B cell (primary cell): ENCODE data around the gene ALDH9A1. TPM values are rescaled to one million over a fixed set of nuclear protein-coding genes. Genes with fewer than 3 reads are reported as not detected.

Experiments used
- ATAC-seq: fragments of 200-7000 bp; cut with Tn5 transposase; one replicate; pipeline ENCODE4 v1.10.0; 2021; ENCODE audit warnings: low read depth, mild to moderate bottlenecking, moderate number of reproducible peaks, moderate library complexity
- CTCF ChIA-PET: fragments of 350-600 bp; sonication (Branson Sonifier 250); formaldehyde crosslinking; loops from one replicate; lab custom pipeline; 2021; ENCODE audit warnings: antibody characterized with exemption, inconsistent platforms; lab: Charles Lee
- POLR2A ChIA-PET: fragments of 350-600 bp; sonication (Branson Sonifier 250); formaldehyde crosslinking; loops from one replicate; lab custom pipeline; 2021; ENCODE audit warnings: antibody characterized with exemption; lab: Charles Lee
- DNase-seq: peaks from one replicate; pipeline ENCODE4 v3.0.0; 2013
- H2AFZ ChIP-seq: 2 replicates; pipeline ENCODE4 v1.6.1; 2012; ENCODE audit warnings: mild to moderate bottlenecking, low read depth, low read length; ENCODE audit not compliant: insufficient read depth, poor library complexity, severe bottlenecking
- H3K27ac ChIP-seq, 2 donors: 1 replicate in 1 of 2; 2 replicates in 1 of 2; pipeline ENCODE4 v1.5.1; 2012 to 2013; ENCODE audit warnings: low read length in 2 of 2, mild to moderate bottlenecking in 2 of 2, moderate library complexity in 1 of 2
- H3K27me3 ChIP-seq, 4 experiments: fragments of 200-600 bp in 1 of 4; sonication (generic) in 1 of 4; replicated peaks in 1 of 4; 1 replicate in 2 of 4; 2 replicates in 2 of 4; pipeline versions ENCODE4 v1.6.1 to v1.7.0; 2013 to 2016; ENCODE audit warnings: low read length in 3 of 4, mild to moderate bottlenecking in 2 of 4, mixed read lengths in 1 of 4, moderate library complexity in 1 of 4; ENCODE audit not compliant: insufficient read depth in 4 of 4, control insufficient read depth in 3 of 4; ENCODE audit errors: control extremely low read depth in 1 of 4
- H3K36me3 ChIP-seq, 2 experiments: replicated peaks in 1 of 2; 1 replicate in 1 of 2; 2 replicates in 1 of 2; pipeline versions ENCODE4 v1.6.1 to v1.7.1; 2013; ENCODE audit warnings: low read length in 1 of 2; ENCODE audit not compliant: insufficient read depth in 2 of 2, control insufficient read depth in 1 of 2; ENCODE audit errors: control extremely low read depth in 1 of 2, extremely low read depth in 1 of 2
- H3K4me1 ChIP-seq, 2 donors: fragments of 200-600 bp in 1 of 2; sonication (generic) in 1 of 2; 1 replicate in 1 of 2; 2 replicates in 1 of 2; pipeline versions ENCODE4 v1.5.1 to v1.6.1; 2013 to 2017; ENCODE audit warnings: low read length in 2 of 2; ENCODE audit not compliant: control insufficient read depth in 2 of 2, insufficient read depth in 2 of 2
- H3K4me2 ChIP-seq: replicated peaks from 2 replicates; pipeline ENCODE3; 2012; ENCODE audit warnings: mild to moderate bottlenecking, low read depth, low read length; ENCODE audit not compliant: poor library complexity, severe bottlenecking
- H3K4me3 ChIP-seq, 5 experiments: fragments of 200-600 bp in 1 of 5; sonication (generic) in 1 of 5; 1 replicate in 3 of 5; 2 replicates in 2 of 5; pipeline versions ENCODE4 v1.5.1 to v1.7.0; 2011 to 2016; ENCODE audit warnings: low read length in 4 of 5, mild to moderate bottlenecking in 4 of 5, low read depth in 2 of 5, control low read depth in 1 of 5, moderate library complexity in 1 of 5; ENCODE audit not compliant: insufficient read depth in 1 of 5; ENCODE audit errors: control extremely low read depth in 1 of 5, extremely low read depth in 1 of 5
- H3K79me2 ChIP-seq: fragments of 200-600 bp; sonication (generic); one replicate; pipeline ENCODE4 v1.6.0; 2016; ENCODE audit warnings: low read length; ENCODE audit not compliant: control insufficient read depth, insufficient read depth
- H3K9ac ChIP-seq: fragments of 200-600 bp; sonication (generic); 2 replicates; pipeline ENCODE4 v1.6.1; 2017; ENCODE audit warnings: mild to moderate bottlenecking, low read length, moderate library complexity
- H3K9me3 ChIP-seq, 3 donors: one replicate each; pipeline versions ENCODE4 v1.6.1 to v1.7.1; 2013; ENCODE audit warnings: low read length in 2 of 3; ENCODE audit not compliant: control insufficient read depth in 2 of 3, insufficient read depth in 1 of 3; ENCODE audit errors: control extremely low read depth in 1 of 3
- H4K20me1 ChIP-seq: 2 replicates; pipeline ENCODE4 v1.6.0; 2012; ENCODE audit warnings: mild to moderate bottlenecking, low read length; ENCODE audit not compliant: insufficient read depth, control insufficient read depth, poor library complexity, severe bottlenecking
- H3K27ac Mint-ChIP-seq: one replicate; pipeline ENCODE4 v1.8.0; 2021; ENCODE audit warnings: mixed read lengths
- H3K27me3 Mint-ChIP-seq: one replicate; pipeline ENCODE4 v1.8.0; 2021; ENCODE audit warnings: mixed read lengths
- H3K4me1 Mint-ChIP-seq: one replicate; pipeline ENCODE4 v1.8.0; 2021; ENCODE audit warnings: mixed read lengths
- H3K4me3 Mint-ChIP-seq: one replicate; pipeline ENCODE4 v1.8.0; 2021; ENCODE audit warnings: mixed read lengths
- H3K9me3 Mint-ChIP-seq: one replicate; pipeline ENCODE4 v1.8.0; 2022; ENCODE audit warnings: mixed read lengths; ENCODE audit not compliant: insufficient read depth
- EZH2 ChIP-seq: IDR thresholded peaks from 2 replicates; pipeline ENCODE4 v1.6.1; 2012; ENCODE audit warnings: borderline replicate concordance, low read depth, mild to moderate bottlenecking, moderate library complexity, low read length; ENCODE audit not compliant: insufficient read depth, poor library complexity, severe bottlenecking
- WGBS: methylation state at CpG from one replicate; pipeline ENCODE4 v1.1.5; 2013; ENCODE audit warnings: missing lambda C conversion rate; ENCODE audit not compliant: insufficient coverage; 5-methylcytosine and 5-hydroxymethylcytosine counted together
- intact Hi-C: fragments of 100-400 bp; cut with micrococcal nuclease; formaldehyde crosslinking; loops from one replicate; pipeline ENCODE4 v1.10.0; 2022
- polyA plus RNA-seq: library from polyadenylated mRNA; depleted of rRNA; stranded (reverse); fragments of >200 nt; gene quantifications from 2 replicates; pipeline ENCODE4 v1.2.3, GENCODE V29; 2012
- total RNA-seq, 2 donors: library from RNA; stranded (reverse); fragments of 120-200 nt in 1 of 2; gene quantifications; 1 replicate in 1 of 2; 2 replicates in 1 of 2; pipeline versions ENCODE4 v1.2.3 to v1.2.4, GENCODE V29; 2013 to 2022
- TF ChIP-seq, protein P1 (sequence below): fragments of 200-600 bp; IDR thresholded peaks from one replicate; pipeline ENCODE4 v1.8.0; 2022; ENCODE audit warnings: antibody characterized with exemption, mild to moderate bottlenecking

Gene ALDH9A1
- total and polyA plus RNA-seq, 2 donors (not counting 1 experiment from before 2014, with no cell fraction given) = 23.5 to 37.5 TPM

DNA sequence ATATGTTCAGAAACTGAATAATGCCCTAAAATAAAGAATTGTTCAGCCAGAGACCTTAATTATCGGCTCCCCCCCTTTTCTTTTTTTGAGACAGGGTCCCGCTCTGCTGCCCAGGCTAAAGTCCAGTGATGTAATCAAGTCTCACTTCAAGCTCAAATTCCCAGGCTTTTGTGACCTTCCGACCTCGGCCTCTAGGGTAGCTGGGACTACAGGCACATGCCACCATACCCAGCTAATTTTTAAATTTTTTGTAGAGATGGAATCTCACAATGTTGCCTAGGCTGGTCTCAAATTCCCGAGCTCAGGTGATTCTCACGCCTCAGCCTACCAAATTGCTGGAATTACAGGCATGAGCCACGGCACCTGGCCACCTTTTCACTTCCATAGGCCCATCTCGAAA lies 43.8 kb upstream of the ALDH9A1 start:
- ChIA-PET CTCF (no interaction called here), POLR2A (no interaction called here)
- 100% methylated on average over 6 of the region's 8 CpGs for WGBS
- Mint-ChIP-seq H3K9me3 (no peaks in the 10 kb centered on the region), H3K4me3 (no peak overlapping the region), H3K27ac (no peak overlapping the region), H3K27me3 (no peaks in the 10 kb centered on the region), H3K4me1 (peaks cover 23% of the 10 kb centered on the region)
- ATAC-seq (no peak), DNase-seq (no peak)
- H3K4me2 ChIP-seq = no peak overlapping the region
- no peak overlapping the region for H3K9ac ChIP-seq
- no peak overlapping the region for H2AFZ ChIP-seq
- TF ChIP-seq, protein P1, sequence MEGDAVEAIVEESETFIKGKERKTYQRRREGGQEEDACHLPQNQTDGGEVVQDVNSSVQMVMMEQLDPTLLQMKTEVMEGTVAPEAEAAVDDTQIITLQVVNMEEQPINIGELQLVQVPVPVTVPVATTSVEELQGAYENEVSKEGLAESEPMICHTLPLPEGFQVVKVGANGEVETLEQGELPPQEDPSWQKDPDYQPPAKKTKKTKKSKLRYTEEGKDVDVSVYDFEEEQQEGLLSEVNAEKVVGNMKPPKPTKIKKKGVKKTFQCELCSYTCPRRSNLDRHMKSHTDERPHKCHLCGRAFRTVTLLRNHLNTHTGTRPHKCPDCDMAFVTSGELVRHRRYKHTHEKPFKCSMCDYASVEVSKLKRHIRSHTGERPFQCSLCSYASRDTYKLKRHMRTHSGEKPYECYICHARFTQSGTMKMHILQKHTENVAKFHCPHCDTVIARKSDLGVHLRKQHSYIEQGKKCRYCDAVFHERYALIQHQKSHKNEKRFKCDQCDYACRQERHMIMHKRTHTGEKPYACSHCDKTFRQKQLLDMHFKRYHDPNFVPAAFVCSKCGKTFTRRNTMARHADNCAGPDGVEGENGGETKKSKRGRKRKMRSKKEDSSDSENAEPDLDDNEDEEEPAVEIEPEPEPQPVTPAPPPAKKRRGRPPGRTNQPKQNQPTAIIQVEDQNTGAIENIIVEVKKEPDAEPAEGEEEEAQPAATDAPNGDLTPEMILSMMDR = no peak
- TF ChIP-seq EZH2 = no peak
- no peaks in the 10 kb centered on the region for H3K27me3 ChIP-seq
- no peak overlapping the region for H3K4me3 ChIP-seq
- H3K79me2 ChIP-seq = peaks cover 12% of the 10 kb centered on the region
- H3K36me3 ChIP-seq = peaks cover 13 to 42% of the 10 kb centered on the region in 2 experiments
- no peaks in the 10 kb centered on the region for H3K9me3 ChIP-seq
- intact Hi-C loops = no loop called here
- no peaks in the 10 kb centered on the region for H4K20me1 ChIP-seq
- H3K27ac ChIP-seq = no peak overlapping the region
- peaks cover 19 to 22% of the 10 kb centered on the region in 2 donors for H3K4me1 ChIP-seq

DNA sequence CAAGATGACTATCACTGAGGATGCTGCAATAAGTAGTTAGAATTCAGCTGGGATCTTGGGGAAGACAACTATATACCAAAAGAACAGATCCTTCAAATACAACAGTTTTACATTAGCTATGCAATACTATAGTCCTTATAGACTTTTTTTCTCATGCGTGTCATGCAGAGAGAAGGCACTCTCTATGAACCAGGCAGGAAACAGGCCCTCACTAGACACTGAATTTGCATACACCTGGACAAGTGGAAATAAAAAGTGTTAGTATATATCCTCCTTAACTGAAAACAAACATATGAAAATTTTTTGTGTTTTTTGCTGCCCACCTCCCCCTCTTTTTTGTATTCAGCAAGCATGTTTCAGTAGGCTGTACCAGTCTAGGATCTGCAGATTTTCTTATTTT lies 40.4 kb upstream of the ALDH9A1 start:
- CTCF ChIA-PET = interaction anchor here (1.5 kb wide), 1 partner anchor 8 kb away, joined by 3 read pairs; no protein-coding TSS in a partner anchor

More for the DNA sequence above, 40.4 kb upstream of the ALDH9A1 start:
- Mint-ChIP-seq H3K9me3 (no peaks in the 10 kb centered on the region), H3K27ac (peak overlapping the region; percentile 39), H3K4me3 (peak overlapping the region; percentile 47), H3K27me3 (no peaks in the 10 kb centered on the region), H3K4me1 (peaks cover 32% of the 10 kb centered on the region)
- intact Hi-C loops = no loop called here
- Histone ChIP-seq H3K9ac (no peak overlapping the region), H2AFZ (no peak overlapping the region), H4K20me1 (no peaks in the 10 kb centered on the region), H3K27me3 (no peaks in the 10 kb centered on the region), H3K4me1 (peaks cover 27 to 28% of the 10 kb centered on the region in 2 donors), H3K9me3 (no peaks in the 10 kb centered on the region), H3K79me2 (peaks cover 18% of the 10 kb centered on the region), H3K36me3 (peaks cover 10 to 39% of the 10 kb centered on the region in 2 experiments), H3K4me3 (no peak overlapping the region), H3K4me2 (peak overlapping the region; percentile 45), H3K27ac (peak overlapping the region in 1 of 2 donors; percentile 59)
- DNase-seq (peak; percentile 23), ATAC-seq (peak; percentile 76)
- TF ChIP-seq EZH2 = no peak
- TF ChIP-seq, protein P1 = no peak
- WGBS = no CpG with 5 or more reads among the region's 1 CpG
- POLR2A ChIA-PET = no interaction called here
